HG03378 (cell line): ENCODE data around the gene MYL11.
"Not testable (repeated sequence)": the region's sequence is repeated elsewhere in the genome, so short reads cannot be mapped to it uniquely, and the experiment has no call there.

Source experiments
- ATAC-seq: cut with Tn5 transposase; IDR thresholded peaks from one replicate; pipeline ENCODE4 v1.9.1; 2021; ENCODE audit warnings: mild to moderate bottlenecking, moderate library complexity; ENCODE audit not compliant: unreplicated experiment

The MYL11 gene

GRCh38 chr16:30395155-30395991 is 20.8 kb downstream of the MYL11 start, which contains the start of gene ZNF48:
Gene ZNF48 (plus strand): TSS chr16:30395420. CDS start chr16:30395795, 375 bp downstream.
- ATAC-seq = no peak

- no peak for ATAC-seq
Measured at GRCh38 chr16:30395992-30396585, 21.5 kb downstream of the MYL11 start.

DNA sequence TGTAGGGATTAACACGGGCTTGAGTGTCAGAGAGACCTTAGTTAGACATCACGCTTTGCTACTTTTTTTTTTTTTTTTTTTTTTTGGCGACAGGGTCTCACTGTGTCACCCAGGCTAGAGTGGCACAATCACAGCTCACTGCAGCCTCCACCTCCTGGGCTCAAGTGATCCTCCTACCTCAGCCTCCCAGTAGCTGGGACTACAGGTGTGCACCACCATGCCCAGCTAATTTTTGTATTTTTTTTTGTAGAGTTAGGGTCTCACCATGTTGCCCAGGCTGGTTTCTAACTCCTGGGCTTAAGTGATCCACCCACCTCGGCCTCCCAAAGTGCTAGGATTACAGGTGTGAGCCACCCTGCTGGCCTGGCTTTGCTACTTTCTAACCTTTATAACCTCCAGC is 22.0 kb downstream of the MYL11 start:
- ATAC-seq = not testable (repeated sequence)

- ATAC-seq = no peak
Measured at GRCh38 chr16:30397056-30397455, 22.5 kb downstream of the MYL11 start.

DNA sequence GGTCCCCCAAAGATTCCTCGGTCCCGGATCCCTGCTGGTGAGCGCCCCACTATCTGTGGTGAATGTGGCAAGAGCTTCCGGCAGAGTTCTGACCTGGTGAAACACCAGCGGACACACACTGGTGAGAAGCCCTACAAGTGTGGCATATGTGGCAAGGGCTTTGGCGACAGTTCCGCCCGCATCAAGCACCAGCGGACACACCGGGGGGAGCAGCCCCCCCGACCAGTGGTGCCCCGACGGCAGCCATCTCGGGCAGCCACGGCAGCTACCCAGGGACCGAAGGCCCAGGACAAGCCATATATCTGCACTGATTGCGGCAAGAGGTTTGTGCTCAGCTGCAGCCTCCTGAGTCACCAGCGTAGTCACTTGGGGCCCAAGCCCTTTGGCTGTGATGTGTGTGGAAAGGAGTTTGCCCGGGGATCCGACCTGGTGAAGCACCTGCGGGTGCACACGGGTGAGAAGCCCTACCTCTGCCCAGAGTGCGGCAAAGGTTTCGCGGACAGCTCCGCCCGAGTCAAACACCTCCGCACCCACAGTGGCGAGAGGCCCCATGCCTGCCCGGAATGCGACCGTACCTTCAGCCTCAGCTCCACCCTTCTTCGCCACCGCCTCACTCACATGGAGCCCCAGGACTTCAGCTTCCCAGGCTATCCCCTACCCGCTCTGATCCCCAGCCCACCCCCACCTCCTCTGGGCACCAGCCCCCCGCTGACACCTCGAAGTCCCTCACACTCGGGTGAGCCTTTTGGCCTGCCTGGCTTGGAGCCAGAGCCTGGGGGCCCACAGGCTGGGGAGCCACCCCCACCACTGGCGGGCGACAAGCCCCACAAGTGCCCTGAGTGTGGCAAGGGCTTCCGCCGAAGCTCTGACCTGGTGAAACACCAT is 23.4 kb downstream of the MYL11 start:
- no peak for ATAC-seq

DNA sequence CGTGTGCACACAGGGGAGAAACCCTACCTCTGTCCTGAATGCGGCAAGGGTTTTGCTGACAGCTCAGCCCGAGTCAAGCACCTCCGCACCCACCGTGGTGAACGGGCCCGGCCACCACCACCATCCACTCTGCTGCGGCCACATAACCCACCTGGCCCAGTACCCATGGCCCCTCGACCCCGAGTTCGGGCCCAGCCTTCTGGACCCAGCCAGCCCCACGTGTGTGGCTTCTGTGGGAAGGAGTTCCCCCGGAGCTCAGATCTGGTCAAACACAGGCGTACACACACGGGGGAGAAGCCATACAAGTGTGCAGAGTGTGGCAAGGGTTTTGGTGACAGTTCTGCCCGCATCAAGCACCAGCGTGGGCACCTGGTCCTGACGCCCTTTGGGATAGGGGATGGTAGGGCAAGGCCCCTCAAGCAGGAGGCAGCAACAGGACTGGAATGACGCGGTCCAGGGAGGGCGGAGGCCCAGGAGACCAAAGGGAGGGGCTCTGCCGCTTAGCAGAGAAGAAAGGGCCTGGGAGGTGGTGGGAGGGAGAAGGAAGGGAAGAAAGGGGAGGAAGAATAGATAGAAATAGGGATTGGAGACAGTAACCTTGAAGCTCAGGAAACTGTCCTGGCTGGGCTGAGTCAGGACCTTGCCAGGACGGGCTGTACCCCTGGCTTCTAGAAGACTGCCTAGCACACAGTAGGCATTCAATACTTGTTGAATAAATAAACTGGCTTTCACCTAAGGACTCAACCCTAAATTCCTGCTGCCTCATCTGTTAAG is 24.2 kb downstream of the MYL11 start:
- ATAC-seq = no peak

- no peak for ATAC-seq
Measured at GRCh38 chr16:30399435-30400186, 25.0 kb downstream of the MYL11 start.

DNA sequence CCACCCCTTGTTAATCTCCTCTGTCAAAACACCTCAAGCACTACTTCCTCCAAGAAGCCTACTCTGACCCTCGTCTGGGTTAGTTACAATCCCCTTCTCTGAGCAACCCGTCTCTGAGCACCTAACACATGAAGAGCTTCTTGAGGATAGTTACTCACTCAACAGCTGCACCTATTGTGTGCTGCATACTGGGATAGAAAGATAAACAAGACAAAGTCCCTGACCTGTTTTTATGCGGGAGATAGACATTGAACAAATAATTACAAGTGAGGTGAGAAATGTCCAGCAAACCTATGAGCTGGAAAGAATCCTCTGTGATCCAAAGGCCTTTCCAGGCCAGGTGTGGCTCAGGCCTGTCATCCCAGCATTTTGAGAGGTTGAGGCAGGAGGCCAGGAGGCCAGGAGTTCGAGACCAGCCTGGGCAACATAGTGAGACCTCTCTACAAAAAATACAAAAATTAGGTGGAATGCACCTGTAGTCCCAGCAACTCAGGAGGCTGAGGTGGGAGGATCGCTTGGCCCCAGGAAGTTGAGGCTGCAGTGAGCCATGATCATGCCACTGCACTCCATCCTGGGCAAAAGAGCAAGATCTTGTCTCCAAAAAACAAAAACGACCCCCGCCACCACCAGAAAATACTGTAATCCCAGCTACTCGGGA is 27.3 kb downstream of the MYL11 start:
- ATAC-seq = no peak

GRCh38 chr16:30406795-30407101 is 32.1 kb downstream of the MYL11 start:
- ATAC-seq = peak; percentile 4

DNA sequence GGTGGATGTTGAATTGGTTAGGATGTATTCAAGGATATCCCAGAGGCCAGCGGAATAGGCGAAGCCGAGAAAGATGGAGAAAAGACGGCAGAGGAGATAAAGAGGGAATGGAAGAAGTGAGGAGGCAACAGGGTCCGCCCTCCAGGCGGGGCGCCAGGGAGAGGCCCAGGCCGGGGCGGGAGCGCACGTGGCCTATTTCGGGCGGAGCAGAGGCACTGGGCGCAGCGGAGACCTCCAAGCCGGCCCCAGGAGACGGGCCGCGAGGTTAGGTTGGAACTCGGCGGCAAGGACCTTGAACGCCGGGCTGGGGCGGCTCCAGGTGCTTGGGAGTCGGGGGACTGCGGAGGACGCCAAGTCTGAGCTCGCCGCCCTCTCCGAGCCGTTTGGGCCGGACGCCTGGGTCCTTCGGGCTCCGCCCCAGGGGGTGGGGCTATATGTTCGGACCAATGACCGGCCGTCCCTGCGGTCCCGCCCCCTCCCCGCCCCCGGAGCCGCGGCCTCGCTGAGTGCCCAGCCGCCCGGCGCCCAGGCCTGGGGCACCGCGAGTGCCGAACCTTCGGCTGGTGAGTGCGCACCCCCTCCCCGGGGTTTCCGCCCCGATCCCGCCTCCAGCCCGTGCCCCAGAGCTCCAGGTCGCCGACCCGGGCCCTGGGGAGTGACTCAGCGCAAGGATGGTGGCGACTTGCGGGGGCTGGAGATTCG is 32.7 kb downstream of the MYL11 start, which contains the start of gene ZNF771:
TSS of gene ZNF771 (plus strand) at position 505 of the 702 bp plus-strand sequence. CDS start 448 bp downstream, outside the sequence.
- ATAC-seq = peak; percentile 43

DNA sequence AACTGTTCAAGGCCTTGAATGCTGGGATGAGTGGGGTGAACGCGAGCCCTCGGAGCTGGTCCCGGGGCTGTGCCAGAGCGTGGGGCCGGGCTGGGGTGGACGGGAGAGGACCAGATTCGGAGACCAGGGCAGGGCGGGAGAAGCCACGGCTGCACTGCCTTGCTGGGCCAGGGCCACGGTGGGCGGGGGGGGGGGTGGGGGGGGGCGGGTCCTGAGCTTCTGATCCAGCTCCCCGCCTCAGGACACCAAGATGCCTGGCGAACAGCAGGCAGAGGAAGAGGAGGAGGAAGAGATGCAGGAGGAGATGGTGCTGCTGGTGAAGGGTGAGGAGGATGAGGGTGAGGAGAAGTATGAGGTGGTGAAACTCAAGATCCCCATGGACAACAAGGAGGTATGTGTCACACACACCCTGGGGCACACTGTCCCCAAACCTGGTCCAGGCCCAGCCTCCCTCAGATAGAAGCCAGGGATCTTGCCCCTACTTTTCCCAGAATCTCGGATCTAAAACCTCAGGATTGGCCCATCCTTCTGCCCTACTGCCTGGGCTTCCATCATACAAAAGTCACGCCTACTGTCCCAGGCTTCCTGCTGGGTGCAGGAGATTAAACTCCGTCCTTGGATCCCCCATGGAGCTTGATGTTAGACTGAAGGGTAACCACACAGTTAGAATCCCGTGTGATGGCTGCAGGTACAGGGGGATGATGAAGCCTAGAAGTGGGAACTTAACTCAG is 33.4 kb downstream of the MYL11 start:
- ATAC-seq = no peak

- ATAC-seq = no peak
Measured at GRCh38 chr16:30409125-30410060, 34.8 kb downstream of the MYL11 start.

DNA sequence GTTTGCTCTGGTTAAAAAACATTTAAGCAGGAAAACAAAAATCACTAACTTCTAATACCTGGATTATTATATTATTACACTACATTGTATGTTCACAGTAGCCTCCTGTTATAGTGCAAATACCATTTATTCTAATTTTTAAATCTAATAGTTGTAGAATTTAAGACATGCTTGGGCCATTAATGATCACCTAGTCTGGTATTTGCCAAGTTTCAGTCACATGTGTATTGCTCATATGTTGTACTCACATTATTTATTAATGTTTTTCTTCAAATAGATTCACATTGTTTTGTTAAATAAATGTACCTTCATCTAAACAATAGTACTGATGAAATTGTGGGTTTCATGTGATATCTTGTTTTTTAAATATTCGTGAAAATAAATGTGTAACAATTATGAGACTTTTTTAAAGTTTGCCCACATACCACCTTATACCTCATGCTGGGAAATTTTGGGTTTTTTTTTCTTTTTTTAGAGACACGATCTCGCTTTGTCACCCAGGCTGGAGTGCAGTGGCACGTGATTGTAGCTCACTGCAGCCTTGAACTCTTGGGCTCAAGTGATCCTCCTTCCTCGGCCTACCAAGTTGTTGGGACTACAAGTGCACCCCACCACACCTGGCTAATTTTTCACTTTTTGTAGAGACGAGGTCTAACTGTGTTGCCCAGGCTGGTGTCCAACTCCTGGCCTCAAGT is 38.7 kb downstream of the MYL11 start:
- no peak for ATAC-seq

GRCh38 chr16:30414159-30414558 is 39.6 kb downstream of the MYL11 start:
- no peak for ATAC-seq

GRCh38 chr16:30416047-30416603 is 41.5 kb downstream of the MYL11 start:
- ATAC-seq = no peak
